Type B pancreatic cell (in vitro differentiated cells): ENCODE data around the gene ASCL3. TPM values are rescaled to one million over a fixed set of nuclear protein-coding genes. Genes with fewer than 3 reads are reported as not detected.
"Not testable (repeated sequence)": the region's sequence is repeated elsewhere in the genome, so short reads cannot be mapped to it uniquely, and the experiment has no call there.

Source experiments
- DNase-seq: peaks from one replicate; pipeline ENCODE4 v3.0.0; 2021; ENCODE audit warnings: mixed read lengths; ENCODE audit not compliant: unreplicated experiment; ENCODE audit errors: extremely low spot score
- H3K27ac Mint-ChIP-seq: 2 replicates; pipeline ENCODE4 v1.8.0; 2021; ENCODE audit warnings: mild to moderate bottlenecking, mixed read lengths
- H3K27me3 Mint-ChIP-seq: 2 replicates; pipeline ENCODE4 v1.8.0; 2021; ENCODE audit warnings: mixed read lengths
- H3K36me3 Mint-ChIP-seq: 2 replicates; pipeline ENCODE4 v1.8.0; 2021; ENCODE audit warnings: mixed read lengths
- H3K4me1 Mint-ChIP-seq: one replicate; pipeline ENCODE4 v1.8.0; 2021; ENCODE audit warnings: mixed read lengths; ENCODE audit not compliant: unreplicated experiment
- H3K4me3 Mint-ChIP-seq: 2 replicates; pipeline ENCODE4 v1.8.0; 2021; ENCODE audit warnings: mild to moderate bottlenecking, mixed read lengths
- H3K9me3 Mint-ChIP-seq: 2 replicates; pipeline ENCODE4 v1.8.0; 2021; ENCODE audit warnings: mixed read lengths
- CTCF ChIP-seq: fragments of 200-600 bp; sonication (generic); conservative IDR thresholded peaks from 2 replicates; pipeline ENCODE4 v1.5.0; 2021; ENCODE audit warnings: antibody characterized with exemption, mild to moderate bottlenecking
- long read RNA-seq: library from polyadenylated mRNA; unstranded; transcript quantifications from one replicate; pipeline ENCODE4 v2.0.0, GENCODE V29; 2020
- total RNA-seq: library from RNA; stranded (reverse); gene quantifications from 2 replicates; pipeline ENCODE4 v1.2.1, GENCODE V29; 2021; ENCODE audit warnings: low replicate concordance

Gene ASCL3
- not detected in 2 replicates for total RNA-seq
- long read RNA-seq: 0 reads

- Mint-ChIP-seq H3K27ac (no peak within 1 kb of the TSS), H3K9me3 (no peaks in the 10 kb centered on the region), H3K36me3 (no peaks in the 10 kb centered on the region), H3K27me3 (no peaks in the 10 kb centered on the region), H3K4me3 (no peak within 1 kb of the TSS), H3K4me1 (no peaks in the 10 kb centered on the region)
- no peak for TF ChIP-seq CTCF
- no peak for DNase-seq
Measured at GRCh38 chr11:8942518-8943066, at the start of gene ASCL3. Gene ASCL3 (minus strand): TSS chr11:8943016. CDS start chr11:8938161, 4,855 bp downstream.

- TF ChIP-seq CTCF: no peak
- H3K27ac Mint-ChIP-seq: no peak overlapping the region
- no peaks in the 10 kb centered on the region for H3K36me3 Mint-ChIP-seq
- no peak overlapping the region for H3K4me3 Mint-ChIP-seq
- H3K4me1 Mint-ChIP-seq: no peaks in the 10 kb centered on the region
- H3K27me3 Mint-ChIP-seq: peaks cover 39% of the 10 kb centered on the region
- DNase-seq: no peak
- H3K9me3 Mint-ChIP-seq: no peaks in the 10 kb centered on the region
Measured at GRCh38 chr11:8989453-8989852, 46.6 kb upstream of the ASCL3 start.

GRCh38 chr11:8988329-8989234 lies 45.8 kb upstream of the ASCL3 start:
- H3K9me3 Mint-ChIP-seq: no peaks in the 10 kb centered on the region
- TF ChIP-seq CTCF: no peak
- no peaks in the 10 kb centered on the region for H3K36me3 Mint-ChIP-seq
- H3K27ac Mint-ChIP-seq: no peak overlapping the region
- H3K4me1 Mint-ChIP-seq: no peaks in the 10 kb centered on the region
- H3K4me3 Mint-ChIP-seq: no peak overlapping the region
- DNase-seq: no peak
- H3K27me3 Mint-ChIP-seq: peaks cover 35% of the 10 kb centered on the region

- H3K4me3 Mint-ChIP-seq: no peak overlapping the region
- H3K4me1 Mint-ChIP-seq: no peaks in the 10 kb centered on the region
- no peak overlapping the region for H3K27ac Mint-ChIP-seq
Measured at GRCh38 chr11:8987446-8987845, 44.6 kb upstream of the ASCL3 start.

GRCh38 chr11:8986772-8987171 lies 44.0 kb upstream of the ASCL3 start:
- not testable (repeated sequence) for H3K4me3 Mint-ChIP-seq, DNase-seq, H3K4me1 Mint-ChIP-seq, H3K9me3 Mint-ChIP-seq, H3K27ac Mint-ChIP-seq, H3K36me3 Mint-ChIP-seq
- peaks cover 32% of the 10 kb centered on the region for H3K27me3 Mint-ChIP-seq

More at GRCh38 chr11:8987446-8987845, 44.6 kb upstream of the ASCL3 start:
- DNase-seq: no peak
- no peaks in the 10 kb centered on the region for H3K36me3 Mint-ChIP-seq
- peaks cover 31% of the 10 kb centered on the region for H3K27me3 Mint-ChIP-seq
- no peak for TF ChIP-seq CTCF
- H3K9me3 Mint-ChIP-seq: no peaks in the 10 kb centered on the region

DNA sequence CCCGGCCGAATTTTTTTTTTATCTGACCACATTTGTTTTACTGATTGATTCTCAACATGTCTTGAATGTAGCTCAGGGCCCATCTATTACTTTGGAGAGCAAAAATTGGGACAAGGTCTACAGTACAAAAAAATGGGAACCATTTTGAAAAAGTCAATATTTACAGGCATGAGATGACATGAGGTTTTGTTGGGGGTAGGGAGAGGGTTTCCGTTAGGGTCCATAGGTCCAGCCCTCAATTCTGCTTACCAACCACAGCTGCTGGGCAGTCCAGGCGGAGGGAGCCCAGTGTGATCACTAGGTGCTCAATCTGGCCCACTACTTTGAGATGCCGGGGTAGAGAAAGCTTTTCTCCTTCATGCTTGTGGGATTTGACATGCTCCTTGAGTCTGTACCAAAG lies 42.6 kb upstream of the ASCL3 start:
- H3K4me1 Mint-ChIP-seq: no peaks in the 10 kb centered on the region
- H3K27ac Mint-ChIP-seq: no peak overlapping the region
- DNase-seq: no peak

More for the DNA sequence above, 42.6 kb upstream of the ASCL3 start:
- no peaks in the 10 kb centered on the region for H3K36me3 Mint-ChIP-seq
- no peaks in the 10 kb centered on the region for H3K9me3 Mint-ChIP-seq
- H3K27me3 Mint-ChIP-seq: peaks cover 27% of the 10 kb centered on the region
- TF ChIP-seq CTCF: no peak
- no peak overlapping the region for H3K4me3 Mint-ChIP-seq
